Measurements from ENCODE around the gene STAC. TPM values are rescaled to one million over a fixed set of nuclear protein-coding genes. Genes with fewer than 3 reads are reported as not detected.

The STAC gene
- total RNA-seq, 1 experiment from 2014 or later: not detected

DNA sequence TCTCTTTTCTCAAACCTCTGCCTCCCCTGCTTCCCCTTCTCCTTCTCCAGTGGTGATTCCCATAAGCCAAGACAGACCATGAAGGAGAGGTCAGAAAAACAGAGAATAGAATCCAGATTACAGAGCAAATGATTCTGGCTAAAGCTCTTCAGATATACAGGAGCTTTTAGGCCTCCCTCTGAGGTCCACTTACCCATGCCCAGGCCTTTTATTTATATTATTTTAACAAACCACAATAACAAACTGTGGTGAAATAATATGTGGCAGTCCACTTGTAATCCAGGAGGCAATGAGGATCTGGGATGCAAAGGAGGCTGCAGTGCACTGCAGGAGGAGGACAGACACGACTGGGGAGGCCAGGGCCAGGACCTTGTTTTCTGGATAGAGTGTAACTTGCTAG lies 104.1 kb downstream of the STAC start:
- Mint-ChIP-seq H3K36me3 (ENCODE audit: insufficient read depth, unreplicated experiment) (no peaks in the 10 kb centered on the region), H3K4me1 (ENCODE audit: low read depth, unreplicated experiment) (peaks cover 7% of the 10 kb centered on the region), H3K27me3 (ENCODE audit: insufficient read depth, unreplicated experiment) (peaks cover 7% of the 10 kb centered on the region), H3K9me3 (ENCODE audit: unreplicated experiment) (peaks cover 15% of the 10 kb centered on the region), H3K27ac (ENCODE audit: unreplicated experiment) (no peak overlapping the region), H3K4me3 (ENCODE audit: unreplicated experiment) (no peak overlapping the region)
- no peak overlapping the region for H3K4me3 ChIP-seq (ENCODE audit: low read depth, low read length)
- TF ChIP-seq CTCF (IDR thresholded peaks at IDR 0.05; ENCODE audit: insufficient read depth in 1 of 2, low read depth in 1 of 2, low read length in 1 of 2, severe bottlenecking in 1 of 2, unreplicated experiment in 1 of 2): no peak
- no peaks in the 10 kb centered on the region; the same call in 1 of the 2 replicates for H3K27me3 ChIP-seq (replicated peaks; ENCODE audit: control insufficient read depth, insufficient read depth, low read length)
- ChIA-PET CTCF (no interaction called here), POLR2A (no interaction called here)
- BruUV-seq (replicated peaks): no TSS peak
- H3K36me3 ChIP-seq (ENCODE audit: control insufficient read depth, insufficient read depth, low read length): no peaks in the 10 kb centered on the region
- DNase-seq: no peak
- intact Hi-C loops (cut with micrococcal nuclease; ENCODE audit: unreplicated experiment): no loop called here
- no peaks in the 10 kb centered on the region; the same call in 1 of the 2 replicates for H3K9me3 ChIP-seq
- no peaks in the 10 kb centered on the region for H3K4me1 ChIP-seq

GRCh38 chr3:36486009-36486795 lies 105.9 kb downstream of the STAC start:
- Histone ChIP-seq H3K27me3 (replicated peaks; ENCODE audit: control insufficient read depth, insufficient read depth, low read length) (no peaks in the 10 kb centered on the region; the same call in 1 of the 2 replicates), H3K9me3 (no peaks in the 10 kb centered on the region), H3K4me3 (ENCODE audit: low read depth, low read length) (no peak overlapping the region), H3K4me1 (no peaks in the 10 kb centered on the region), H3K36me3 (ENCODE audit: control insufficient read depth, insufficient read depth, low read length) (no peaks in the 10 kb centered on the region)
- intact Hi-C loops (cut with micrococcal nuclease; ENCODE audit: unreplicated experiment): no loop called here
- BruUV-seq (replicated peaks): no TSS peak
- Mint-ChIP-seq H3K4me3 (ENCODE audit: unreplicated experiment) (no peak overlapping the region), H3K4me1 (ENCODE audit: low read depth, unreplicated experiment) (peaks cover 7% of the 10 kb centered on the region), H3K27ac (ENCODE audit: unreplicated experiment) (no peak overlapping the region), H3K9me3 (ENCODE audit: unreplicated experiment) (peaks cover 12% of the 10 kb centered on the region), H3K27me3 (ENCODE audit: insufficient read depth, unreplicated experiment) (peaks cover under 1% of the 10 kb centered on the region), H3K36me3 (ENCODE audit: insufficient read depth, unreplicated experiment) (no peaks in the 10 kb centered on the region)
- no peak for DNase-seq
- ChIA-PET POLR2A (no interaction called here), CTCF (no interaction called here)
- no peak for TF ChIP-seq CTCF (IDR thresholded peaks at IDR 0.05; ENCODE audit: insufficient read depth in 1 of 2, low read depth in 1 of 2, low read length in 1 of 2, severe bottlenecking in 1 of 2, unreplicated experiment in 1 of 2)

- no peak overlapping the region for H3K27ac Mint-ChIP-seq (ENCODE audit: unreplicated experiment)
- no TSS peak for BruUV-seq (replicated peaks)
- Histone ChIP-seq H3K9me3 (no peaks in the 10 kb centered on the region), H3K4me3 (ENCODE audit: low read depth, low read length) (no peak overlapping the region), H3K36me3 (ENCODE audit: control insufficient read depth, insufficient read depth, low read length) (no peaks in the 10 kb centered on the region), H3K4me1 (peaks cover 4% of the 10 kb centered on the region; the same call in 1 of the 2 replicates), H3K27me3 (replicated peaks; ENCODE audit: control insufficient read depth, insufficient read depth, low read length) (no peaks in the 10 kb centered on the region; the same call in 1 of the 2 replicates)
- no peak for DNase-seq
- H3K4me3 Mint-ChIP-seq (ENCODE audit: unreplicated experiment): no peak overlapping the region
- POLR2A ChIA-PET: no interaction called here
- H3K4me1 Mint-ChIP-seq (ENCODE audit: low read depth, unreplicated experiment): peaks cover 7% of the 10 kb centered on the region
- no peak for TF ChIP-seq CTCF (IDR thresholded peaks at IDR 0.05; ENCODE audit: insufficient read depth in 1 of 2, low read depth in 1 of 2, low read length in 1 of 2, severe bottlenecking in 1 of 2, unreplicated experiment in 1 of 2)
- no peaks in the 10 kb centered on the region for H3K27me3 Mint-ChIP-seq (ENCODE audit: insufficient read depth, unreplicated experiment)
- intact Hi-C loops (cut with micrococcal nuclease; ENCODE audit: unreplicated experiment): no loop called here
- H3K9me3 Mint-ChIP-seq (ENCODE audit: unreplicated experiment): peaks cover 12% of the 10 kb centered on the region
- H3K36me3 Mint-ChIP-seq (ENCODE audit: insufficient read depth, unreplicated experiment): no peaks in the 10 kb centered on the region
- CTCF ChIA-PET: no interaction called here
These were observed 107.3 kb downstream of the STAC start for GRCh38 chr3:36487616-36488015.

Measured in Caco-2 (cell line).